SJCRH30 (cell line): Measurements from ENCODE around the gene TUBB2B. TPM values are rescaled to one million over a fixed set of nuclear protein-coding genes. Genes with fewer than 3 reads are reported as not detected.

ENCODE experiments used
- DNase-seq, 2 experiments: peaks; one replicate each; pipeline ENCODE4 v3.0.0-alpha.2; 2015 to 2020
- H3K27ac ChIP-seq: fragments of 250-450 bp; sonication (Bioruptor Pico); 2 replicates; pipeline ENCODE4 v1.5.1; 2020; ENCODE audit warnings: mild to moderate bottlenecking, moderate library complexity
- H3K27me3 ChIP-seq: fragments of 250-450 bp; sonication (Bioruptor Pico); 2 replicates; pipeline ENCODE4 v1.5.1; 2020; ENCODE audit warnings: mild to moderate bottlenecking, moderate library complexity
- H3K36me3 ChIP-seq: fragments of 250-450 bp; sonication (Bioruptor Pico); 2 replicates; pipeline ENCODE4 v1.5.1; 2020; ENCODE audit warnings: mild to moderate bottlenecking, moderate library complexity
- H3K4me1 ChIP-seq: fragments of 250-450 bp; sonication (Bioruptor Pico); 2 replicates; pipeline ENCODE4 v1.5.1; 2020; ENCODE audit warnings: mild to moderate bottlenecking, moderate library complexity
- H3K4me3 ChIP-seq: fragments of 250-450 bp; sonication (Bioruptor Pico); 2 replicates; pipeline ENCODE4 v1.5.1; 2020; ENCODE audit warnings: mild to moderate bottlenecking, moderate library complexity
- H3K9me3 ChIP-seq: fragments of 250-450 bp; sonication (Bioruptor Pico); replicated peaks from 2 replicates; pipeline ENCODE4 v1.5.1; 2020; ENCODE audit warnings: mild to moderate bottlenecking, moderate library complexity
- total RNA-seq: library from RNA; depleted of rRNA; stranded (reverse); fragments of >200 nt; shearing (Covaris generic); gene quantifications from 2 replicates; pipeline ENCODE4 v1.2.3, GENCODE V29; 2014; rRNA removed

The TUBB2B gene
- 54.1 and 57.9 TPM in 2 replicates for total RNA-seq

GRCh38 chr6:3227363-3228045 is at the start of gene TUBB2B:
TUBB2B (minus strand) TSS chr6:3227653; CDS start chr6:3227543, 110 bp downstream.
- Histone ChIP-seq H3K27ac (no peak within 1 kb of the TSS), H3K4me3 (peak within 1 kb of the TSS; percentile 70), H3K4me1 (peaks cover 2% of the 10 kb centered on the region; the same call in 1 of the 2 replicates), H3K36me3 (no peaks in the 10 kb centered on the region), H3K9me3 (no peaks in the 10 kb centered on the region), H3K27me3 (peaks cover 9% of the 10 kb centered on the region; the same call in 1 of the 2 replicates)
- peak; percentile 73 to 79 for DNase-seq

GRCh38 chr6:3277251-3277650 is 49.8 kb upstream of the TUBB2B start:
- no peak overlapping the region for H3K27ac ChIP-seq
- no peak overlapping the region for H3K4me3 ChIP-seq
- H3K9me3 ChIP-seq = no peaks in the 10 kb centered on the region
- DNase-seq = no peak
- no peaks in the 10 kb centered on the region for H3K36me3 ChIP-seq
- H3K27me3 ChIP-seq = no peaks in the 10 kb centered on the region
- H3K4me1 ChIP-seq = no peaks in the 10 kb centered on the region

GRCh38 chr6:3276174-3277167 is 49.0 kb upstream of the TUBB2B start:
- Histone ChIP-seq H3K36me3 (no peaks in the 10 kb centered on the region), H3K4me3 (no peak overlapping the region), H3K27ac (no peak overlapping the region), H3K9me3 (no peaks in the 10 kb centered on the region), H3K27me3 (no peaks in the 10 kb centered on the region), H3K4me1 (no peaks in the 10 kb centered on the region)
- no peak for DNase-seq

GRCh38 chr6:3273707-3274521 is 46.5 kb upstream of the TUBB2B start:
- no peaks in the 10 kb centered on the region for H3K9me3 ChIP-seq
- H3K27me3 ChIP-seq = no peaks in the 10 kb centered on the region
- no peaks in the 10 kb centered on the region for H3K4me1 ChIP-seq
- H3K4me3 ChIP-seq = no peak overlapping the region
- no peak for DNase-seq
- no peak overlapping the region for H3K27ac ChIP-seq
- no peaks in the 10 kb centered on the region for H3K36me3 ChIP-seq

- H3K4me3 ChIP-seq = no peak overlapping the region
- H3K27me3 ChIP-seq = no peaks in the 10 kb centered on the region
- H3K36me3 ChIP-seq = no peaks in the 10 kb centered on the region
- no peaks in the 10 kb centered on the region for H3K4me1 ChIP-seq
- DNase-seq = no peak
- H3K27ac ChIP-seq = no peak overlapping the region
- no peaks in the 10 kb centered on the region for H3K9me3 ChIP-seq
Measured at GRCh38 chr6:3272911-3273547, 45.6 kb upstream of the TUBB2B start.

- Histone ChIP-seq H3K4me3 (no peak overlapping the region), H3K27ac (no peak overlapping the region), H3K36me3 (no peaks in the 10 kb centered on the region), H3K9me3 (no peaks in the 10 kb centered on the region), H3K4me1 (0 out of 2 replicates have a peak, but pooled peaks cover 3% of the 10 kb centered on the region), H3K27me3 (no peaks in the 10 kb centered on the region)
- DNase-seq = no peak
Measured at GRCh38 chr6:3271756-3272155, 44.3 kb upstream of the TUBB2B start.

- H3K36me3 ChIP-seq = no peaks in the 10 kb centered on the region
- no peaks in the 10 kb centered on the region for H3K27me3 ChIP-seq
- DNase-seq = no peak
- H3K4me3 ChIP-seq = no peak overlapping the region
- H3K9me3 ChIP-seq = no peaks in the 10 kb centered on the region
- H3K4me1 ChIP-seq = peaks cover 13% of the 10 kb centered on the region
- H3K27ac ChIP-seq = no peak overlapping the region
Measured at GRCh38 chr6:3270258-3270657, 42.8 kb upstream of the TUBB2B start.

GRCh38 chr6:3269281-3269975 is 42.0 kb upstream of the TUBB2B start:
- Histone ChIP-seq H3K4me3 (no peak overlapping the region), H3K36me3 (no peaks in the 10 kb centered on the region), H3K4me1 (peaks cover 20% of the 10 kb centered on the region), H3K9me3 (no peaks in the 10 kb centered on the region), H3K27ac (no peak overlapping the region), H3K27me3 (no peaks in the 10 kb centered on the region)
- DNase-seq = no peak

GRCh38 chr6:3268680-3269079 is 41.2 kb upstream of the TUBB2B start:
- no peaks in the 10 kb centered on the region for H3K27me3 ChIP-seq
- peaks cover 2% of the 10 kb centered on the region for H3K36me3 ChIP-seq
- no peak overlapping the region for H3K4me3 ChIP-seq
- no peaks in the 10 kb centered on the region for H3K9me3 ChIP-seq
- peaks cover 20% of the 10 kb centered on the region for H3K4me1 ChIP-seq
- H3K27ac ChIP-seq = no peak overlapping the region
- DNase-seq = no peak

GRCh38 chr6:3267162-3267561 is 39.7 kb upstream of the TUBB2B start:
- H3K27ac ChIP-seq = peak overlapping the region; percentile 25
- peaks cover 26% of the 10 kb centered on the region for H3K4me1 ChIP-seq
- H3K4me3 ChIP-seq = no peak overlapping the region
- H3K27me3 ChIP-seq = no peaks in the 10 kb centered on the region
- peaks cover 5% of the 10 kb centered on the region for H3K36me3 ChIP-seq
- DNase-seq = peak; percentile 68 to 74
- H3K9me3 ChIP-seq = no peaks in the 10 kb centered on the region

- H3K27ac ChIP-seq = peak overlapping the region; percentile 46
- no peak overlapping the region for H3K4me3 ChIP-seq
- H3K36me3 ChIP-seq = peaks cover 5% of the 10 kb centered on the region
Measured at GRCh38 chr6:3266170-3266569, 38.7 kb upstream of the TUBB2B start.

GRCh38 chr6:3265671-3266070 is 38.2 kb upstream of the TUBB2B start:
- H3K4me3 ChIP-seq = no peak overlapping the region
- H3K27me3 ChIP-seq = no peaks in the 10 kb centered on the region
- peaks cover 5% of the 10 kb centered on the region for H3K36me3 ChIP-seq
- no peaks in the 10 kb centered on the region for H3K9me3 ChIP-seq
- H3K27ac ChIP-seq = peak overlapping the region; percentile 46
- H3K4me1 ChIP-seq = peaks cover 26% of the 10 kb centered on the region
- DNase-seq = peak; percentile 65 to 75

More at GRCh38 chr6:3266170-3266569, 38.7 kb upstream of the TUBB2B start:
- H3K9me3 ChIP-seq = no peaks in the 10 kb centered on the region
- H3K4me1 ChIP-seq = peaks cover 26% of the 10 kb centered on the region
- H3K27me3 ChIP-seq = no peaks in the 10 kb centered on the region
- DNase-seq = no peak

- no peaks in the 10 kb centered on the region for H3K27me3 ChIP-seq
- DNase-seq = no peak
- peaks cover 26% of the 10 kb centered on the region for H3K4me1 ChIP-seq
- H3K36me3 ChIP-seq = peaks cover 5% of the 10 kb centered on the region
- no peaks in the 10 kb centered on the region for H3K9me3 ChIP-seq
- no peak overlapping the region for H3K27ac ChIP-seq
- H3K4me3 ChIP-seq = no peak overlapping the region
Measured at GRCh38 chr6:3264356-3264755, 36.9 kb upstream of the TUBB2B start.
